ENCODE results near the gene FOXC1.

- TF ChIP-seq CTCF (IDR thresholded peaks at IDR 0.05) (no peak), POLR2A (IDR thresholded peaks at IDR 0.05) (no peak), POLR2AphosphoS5 (IDR thresholded peaks at IDR 0.05) (no peak)
Observed at GRCh38 chr6:1580585-1580984, 29.1 kb upstream of the FOXC1 start.

All from stomach (tissue), 4 donors.